Prostate gland (tissue), 2 donors: ENCODE measurements around the gene MRPL49. TPM values are rescaled to one million over a fixed set of nuclear protein-coding genes. Genes with fewer than 3 reads are reported as not detected.

Experiments
- DNase-seq: peaks from one replicate; pipeline ENCODE4 v3.0.0-alpha.2; 2019; ENCODE audit warnings: low spot score
- H3K27ac ChIP-seq, 2 donors: fragments of 200-600 bp; sonication (generic); 2 replicates each; pipeline ENCODE4 v1.5.1; 2017 to 2019
- H3K27me3 ChIP-seq: fragments of 200-600 bp; sonication (generic); replicated peaks from 2 replicates; pipeline ENCODE4 v1.5.1; 2019; ENCODE audit not compliant: insufficient read depth
- H3K36me3 ChIP-seq, 2 donors: fragments of 200-600 bp; sonication (generic); 1 replicate in 1 of 2; 2 replicates in 1 of 2; pipeline versions ENCODE4 v1.5.1 to v1.8.1; 2017 to 2019
- H3K4me1 ChIP-seq: fragments of 200-600 bp; sonication (generic); replicated peaks from 2 replicates; pipeline ENCODE4 v1.5.1; 2019
- H3K4me3 ChIP-seq, 2 donors: fragments of 200-600 bp; sonication (generic); 2 replicates each; pipeline ENCODE4 v1.5.1; 2017 to 2019
- H3K9me3 ChIP-seq: fragments of 200-600 bp; sonication (generic); 2 replicates; pipeline ENCODE4 v1.5.1; 2017
- POLR2A ChIP-seq: fragments of 450-650 bp; IDR thresholded peaks from one replicate; pipeline ENCODE4 v1.6.1; 2016; ENCODE audit warnings: antibody characterized with exemption, mild to moderate bottlenecking
- POLR2AphosphoS5 ChIP-seq: sonication (generic); formaldehyde crosslinking; IDR thresholded peaks from one replicate; pipeline ENCODE4 v1.6.1; 2017; ENCODE audit warnings: antibody characterized with exemption
- WGBS: methylation state at CpG from one replicate; pipeline ENCODE4 v1.1.5; 2018; 5-methylcytosine and 5-hydroxymethylcytosine counted together
- intact Hi-C: fragments of 100-400 bp; cut with DNase I; formaldehyde crosslinking; loops from one replicate; pipeline ENCODE4 v1.14.2; 2022
- total RNA-seq, 2 donors: library from RNA; depleted of rRNA; stranded (reverse); fragments of >200 nt; gene quantifications; one replicate each; pipeline ENCODE4 v1.1.0, GENCODE V29; 2016
- TF ChIP-seq, protein P1 (sequence below), 4 experiments: fragments of 200-600 bp in 2 of 4; fragments of 450-650 bp in 2 of 4; sonication (generic) in 2 of 4; IDR thresholded peaks; 1 replicate in 3 of 4; 2 replicates in 1 of 4; pipeline ENCODE4 v1.5.1; 2016 to 2019; ENCODE audit warnings: antibody characterized with exemption in 4 of 4, mild to moderate bottlenecking in 2 of 4, moderate library complexity in 2 of 4

Gene MRPL49
- total RNA-seq, 2 donors from 2014 or later, result 99.9 to 113 TPM

DNA sequence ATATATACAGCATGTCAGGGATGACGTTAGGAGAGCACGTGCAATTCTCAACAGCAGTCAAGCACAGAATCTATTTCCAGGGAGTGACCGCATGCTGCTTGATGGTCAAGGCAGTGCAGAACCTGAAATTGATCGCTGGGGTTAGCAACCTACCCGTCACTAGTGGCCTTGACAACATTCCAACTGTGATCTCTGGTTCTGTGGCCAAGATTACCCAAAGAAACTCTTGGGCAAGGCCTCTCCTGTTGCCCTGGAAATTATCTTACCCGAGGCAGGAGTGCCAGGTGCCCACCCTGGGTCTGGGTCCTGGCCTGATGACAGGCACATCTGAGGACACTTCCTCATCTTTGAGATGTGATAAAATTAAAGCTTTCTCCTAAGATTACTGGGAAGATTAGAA is 8.3 kb upstream of the MRPL49 start:
- 84% methylated on average over 6 of the region's 6 CpGs for WGBS
- no peak overlapping the region for H3K27ac ChIP-seq

DNA sequence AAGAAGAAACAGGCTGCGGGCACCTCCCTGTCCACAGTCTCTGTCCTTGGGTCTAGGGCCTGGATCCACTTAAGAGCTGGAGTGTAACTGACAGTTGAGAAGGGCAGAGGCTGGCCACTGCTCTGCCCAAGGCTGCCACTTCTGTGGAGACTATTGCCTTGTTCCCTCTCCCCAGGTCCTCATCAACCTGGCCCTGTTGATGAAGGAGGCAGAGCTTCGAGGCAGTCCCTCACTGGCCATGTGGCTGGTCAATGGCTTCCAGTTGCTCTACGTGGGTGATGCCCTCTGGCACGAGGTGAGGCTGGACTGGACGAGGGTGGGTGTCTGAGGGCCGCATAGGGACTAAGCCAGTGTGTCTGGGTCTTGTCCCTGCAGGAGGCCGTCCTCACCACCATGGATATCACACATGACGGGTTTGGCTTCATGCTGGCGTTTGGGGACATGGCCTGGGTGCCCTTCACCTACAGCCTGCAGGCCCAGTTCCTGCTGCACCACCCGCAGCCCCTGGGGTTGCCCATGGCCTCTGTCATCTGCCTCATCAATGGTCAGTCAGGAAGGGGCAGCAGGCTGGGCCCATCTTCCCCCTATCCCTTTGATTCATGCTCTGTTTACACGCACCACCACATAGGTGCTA is 7.5 kb upstream of the MRPL49 start:
- Histone ChIP-seq H3K27me3 (no peaks in the 10 kb centered on the region), H3K9me3 (no peaks in the 10 kb centered on the region), H3K27ac (no peak overlapping the region), H3K36me3 (peaks cover 0 to 3% of the 10 kb centered on the region in 2 donors), H3K4me3 (no peak overlapping the region), H3K4me1 (peaks cover 18% of the 10 kb centered on the region)
- intact Hi-C loops, result loop anchor here (5.0 to 10.0 kb wide), 3 partner anchors 32 to 260 kb away; partner anchors contain the start of genes ATG2A, CDCA5 and ZFPL1
- DNase-seq, result no peak
- no peak for TF ChIP-seq POLR2AphosphoS5
- TF ChIP-seq POLR2A, result no peak
- TF ChIP-seq, protein P1, sequence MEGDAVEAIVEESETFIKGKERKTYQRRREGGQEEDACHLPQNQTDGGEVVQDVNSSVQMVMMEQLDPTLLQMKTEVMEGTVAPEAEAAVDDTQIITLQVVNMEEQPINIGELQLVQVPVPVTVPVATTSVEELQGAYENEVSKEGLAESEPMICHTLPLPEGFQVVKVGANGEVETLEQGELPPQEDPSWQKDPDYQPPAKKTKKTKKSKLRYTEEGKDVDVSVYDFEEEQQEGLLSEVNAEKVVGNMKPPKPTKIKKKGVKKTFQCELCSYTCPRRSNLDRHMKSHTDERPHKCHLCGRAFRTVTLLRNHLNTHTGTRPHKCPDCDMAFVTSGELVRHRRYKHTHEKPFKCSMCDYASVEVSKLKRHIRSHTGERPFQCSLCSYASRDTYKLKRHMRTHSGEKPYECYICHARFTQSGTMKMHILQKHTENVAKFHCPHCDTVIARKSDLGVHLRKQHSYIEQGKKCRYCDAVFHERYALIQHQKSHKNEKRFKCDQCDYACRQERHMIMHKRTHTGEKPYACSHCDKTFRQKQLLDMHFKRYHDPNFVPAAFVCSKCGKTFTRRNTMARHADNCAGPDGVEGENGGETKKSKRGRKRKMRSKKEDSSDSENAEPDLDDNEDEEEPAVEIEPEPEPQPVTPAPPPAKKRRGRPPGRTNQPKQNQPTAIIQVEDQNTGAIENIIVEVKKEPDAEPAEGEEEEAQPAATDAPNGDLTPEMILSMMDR (IDR thresholded peaks at IDR 0.05), result no peak
- 93% methylated on average over 5 of the region's 11 CpGs for WGBS

More for the DNA sequence above, 8.3 kb upstream of the MRPL49 start:
- Histone ChIP-seq H3K4me3 (no peak overlapping the region), H3K36me3 (no peaks in the 10 kb centered on the region), H3K9me3 (no peaks in the 10 kb centered on the region), H3K27me3 (no peaks in the 10 kb centered on the region), H3K4me1 (peaks cover 18% of the 10 kb centered on the region)
- intact Hi-C loops, result loop anchor here (10.0 kb wide), 2 partner anchors 199 to 259 kb away; partner anchors contain the start of gene ATG2A
- no peak for DNase-seq
- TF ChIP-seq POLR2A (no peak), POLR2AphosphoS5 (no peak)
- TF ChIP-seq, protein P1 (IDR thresholded peaks at IDR 0.05), result no peak

DNA sequence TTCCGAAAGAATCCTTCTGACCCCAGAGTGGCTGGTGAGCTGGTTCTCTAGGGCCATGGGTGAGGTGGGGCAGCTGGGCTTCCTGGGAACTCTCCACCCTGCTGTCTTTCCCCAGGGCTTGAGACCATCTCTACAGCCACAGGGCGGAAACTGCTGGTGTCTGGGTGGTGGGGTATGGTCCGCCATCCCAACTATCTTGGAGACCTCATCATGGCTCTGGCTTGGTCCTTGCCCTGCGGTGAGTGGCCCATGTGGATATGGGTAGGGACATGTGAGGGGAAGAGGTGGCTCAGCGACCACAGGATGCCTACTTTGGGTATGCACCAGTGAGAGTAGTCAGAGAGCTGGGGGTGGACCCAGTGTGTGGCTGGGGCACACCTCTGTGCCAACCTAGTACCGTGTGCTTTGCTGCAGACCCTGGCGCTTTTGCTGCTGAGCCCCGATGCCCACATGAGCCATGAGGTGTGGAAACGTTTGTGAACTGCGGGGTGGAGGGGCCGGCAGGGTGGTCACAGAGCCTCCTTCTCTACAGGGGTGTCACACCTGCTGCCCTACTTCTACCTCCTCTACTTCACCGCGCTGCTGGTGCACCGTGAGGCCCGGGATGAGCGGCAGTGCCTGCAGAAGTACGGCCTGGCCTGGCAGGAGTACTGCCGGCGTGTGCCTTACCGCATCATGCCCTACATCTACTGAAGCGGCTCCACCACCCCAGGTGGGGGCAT is 6.6 kb upstream of the MRPL49 start:
- peaks cover 4 to 10% of the 10 kb centered on the region in 2 donors for H3K36me3 ChIP-seq

DNA sequence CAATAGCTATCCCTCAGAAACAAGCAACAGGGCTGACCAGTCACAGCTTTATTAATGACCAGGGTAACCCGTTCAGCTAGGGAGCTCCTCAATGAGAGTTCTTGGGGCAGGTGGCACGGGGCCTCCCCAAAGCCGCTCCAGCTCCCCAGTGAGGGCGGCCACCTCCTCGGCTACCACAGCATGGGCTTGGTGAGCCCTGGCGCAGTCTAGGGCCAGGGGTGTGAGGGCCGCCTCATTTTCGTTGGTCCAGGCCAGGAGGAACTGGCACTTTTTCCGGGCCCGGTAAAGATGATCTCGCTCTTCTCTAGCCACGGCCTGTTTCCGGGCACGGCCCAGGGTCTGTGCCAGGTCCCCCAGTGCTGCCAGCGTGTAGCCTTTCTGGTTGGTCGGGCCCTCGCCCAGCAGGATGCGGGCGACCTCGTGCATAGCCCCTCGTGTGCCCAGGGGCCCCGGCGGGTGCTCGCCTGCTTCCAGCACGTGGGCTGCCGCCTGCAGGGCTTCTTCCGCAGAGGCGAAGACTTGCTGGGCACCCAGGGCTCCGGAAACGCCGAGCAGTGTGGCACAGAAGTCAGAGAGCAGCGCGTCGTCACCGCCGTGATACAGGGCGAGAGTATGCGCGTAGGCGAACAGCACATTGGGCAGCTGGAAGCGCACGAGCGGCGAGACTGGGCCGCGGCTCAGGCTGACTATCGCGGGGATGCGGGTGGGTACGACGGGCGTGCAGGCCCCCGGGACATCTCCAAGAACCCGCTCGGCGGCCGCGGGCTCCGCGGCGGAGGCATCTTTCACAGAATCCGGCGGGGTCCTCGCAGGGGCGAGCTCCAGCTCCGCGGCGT is 5.5 kb upstream of the MRPL49 start:
- Histone ChIP-seq H3K4me1 (peaks cover 24% of the 10 kb centered on the region), H3K27ac (peak overlapping the region; percentile 81 to 83), H3K27me3 (no peaks in the 10 kb centered on the region), H3K9me3 (no peaks in the 10 kb centered on the region), H3K4me3 (peak overlapping the region; percentile 79 to 82), H3K36me3 (peaks cover 7 to 10% of the 10 kb centered on the region in 2 donors)
- WGBS, result 16% methylated on average over 56 of the region's 68 CpGs
- intact Hi-C loops, result loop anchor here (5.0 to 10.0 kb wide), 3 partner anchors 34 to 262 kb away; partner anchors contain the start of genes ATG2A, CDCA5 and ZFPL1
- TF ChIP-seq POLR2A, result no peak
- no peak for DNase-seq

More for the DNA sequence above, 6.6 kb upstream of the MRPL49 start:
- Histone ChIP-seq H3K4me3 (no peak overlapping the region), H3K27ac (no peak overlapping the region), H3K27me3 (no peaks in the 10 kb centered on the region), H3K9me3 (no peaks in the 10 kb centered on the region), H3K4me1 (peaks cover 19% of the 10 kb centered on the region)
- intact Hi-C loops, result loop anchor here (5.0 to 10.0 kb wide), 3 partner anchors 33 to 261 kb away; partner anchors contain the start of genes ATG2A, CDCA5 and ZFPL1
- no peak for DNase-seq
- 86% methylated on average over 16 of the region's 21 CpGs for WGBS
- no peak for TF ChIP-seq POLR2A

DNA sequence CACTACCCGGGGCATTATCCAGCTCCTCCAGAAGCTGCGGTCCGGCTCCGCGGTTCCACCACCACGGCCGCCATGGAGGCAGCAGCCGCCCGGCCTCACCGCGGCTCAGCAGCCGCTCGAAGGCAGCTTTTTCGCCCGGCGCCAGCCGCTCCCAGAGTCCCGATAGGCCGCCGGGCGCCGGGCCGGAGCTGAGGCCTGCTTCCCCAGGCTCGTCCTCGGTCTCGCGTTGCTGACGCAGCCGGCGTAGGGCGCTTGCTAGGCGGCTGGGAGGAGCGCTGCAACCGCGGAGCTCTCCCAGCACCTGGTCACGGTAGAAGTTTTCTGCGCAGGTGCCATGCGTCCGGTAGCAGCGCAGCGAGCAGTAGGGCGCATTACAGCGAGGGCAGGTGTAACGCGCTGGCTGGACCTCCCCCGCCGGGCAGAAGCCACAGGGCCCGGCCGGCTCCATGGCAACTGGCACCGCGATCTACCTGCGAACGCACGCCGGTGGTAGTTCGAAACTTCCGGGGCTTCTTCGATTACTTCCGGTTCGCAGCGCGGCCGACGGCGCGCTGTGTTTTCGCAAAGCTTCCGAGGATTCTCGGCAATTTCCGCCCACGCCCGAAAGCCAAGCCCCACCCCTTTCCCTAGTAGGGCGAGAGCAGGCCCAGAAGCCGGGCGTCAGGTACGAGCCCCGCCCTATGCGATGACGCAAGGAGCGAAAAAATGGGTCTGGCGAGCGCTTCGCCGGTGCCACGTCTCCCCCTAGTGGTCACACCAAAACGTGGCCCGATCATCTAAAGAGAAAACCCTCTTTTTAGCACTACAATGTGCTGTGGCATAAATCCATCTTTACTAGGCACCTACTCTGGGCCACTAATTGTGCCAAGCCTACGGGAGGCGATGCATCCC is 4.7 kb upstream of the MRPL49 start, which contains the start of gene ZNHIT2:
TSS of gene ZNHIT2 (minus strand) at position 496 of the 891 bp plus-strand sequence. CDS start at position 448, 48 bp downstream.
- intact Hi-C loops, result loop anchor here (1.0 to 10.0 kb wide), 4 partner anchors 35 to 263 kb away; partner anchors contain the start of genes ATG2A, CDCA5 and ZFPL1
- TF ChIP-seq, protein P1 (IDR thresholded peaks at IDR 0.05), result peak; percentile 92 to 100 (median 98)
- peak; percentile 99 for TF ChIP-seq POLR2AphosphoS5
- TF ChIP-seq POLR2A, result peak; percentile 54
- peaks cover 24% of the 10 kb centered on the region for H3K4me1 ChIP-seq

More for the DNA sequence above, 4.7 kb upstream of the MRPL49 start, which contains the start of gene ZNHIT2:
- H3K9me3 ChIP-seq, result no peaks in the 10 kb centered on the region
- peak; percentile 99 for DNase-seq
- peak within 1 kb of the TSS; percentile 81 to 83 for H3K27ac ChIP-seq
- peaks cover 7 to 10% of the 10 kb centered on the region in 2 donors for H3K36me3 ChIP-seq
- peak within 1 kb of the TSS; percentile 79 to 82 for H3K4me3 ChIP-seq
- under 1% methylated on average over 59 of the region's 89 CpGs for WGBS
- no peaks in the 10 kb centered on the region for H3K27me3 ChIP-seq
